Measurements from ENCODE around the gene STAC3.

DNA sequence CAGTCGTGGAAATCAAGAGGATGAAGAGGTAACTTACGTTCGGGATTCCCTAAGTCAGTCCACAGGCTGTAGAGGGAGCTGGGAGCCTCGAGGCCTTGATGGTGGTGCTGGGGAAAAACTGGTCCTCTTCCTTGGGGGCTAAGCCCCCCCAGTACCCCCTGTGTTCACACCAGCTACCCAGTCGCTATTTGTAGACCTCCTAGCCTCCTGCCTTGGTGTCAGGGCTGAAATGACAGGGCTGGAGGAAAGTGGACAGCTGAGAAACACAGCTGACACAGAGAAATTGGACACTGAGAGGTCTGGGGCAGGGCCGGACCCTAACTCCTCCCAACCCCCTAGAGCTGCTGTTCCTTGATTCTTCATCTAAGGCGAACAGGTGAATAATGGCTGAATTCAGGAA lies at the start of gene STAC3:
- TF ChIP-seq TARDBP (IDR thresholded peaks at IDR 0.05) (no peak), FOXM1 (IDR thresholded peaks at IDR 0.05; ENCODE audit: borderline replicate concordance) (no peak), SP1 (IDR thresholded peaks at IDR 0.05) (no peak), ELF4 (IDR thresholded peaks at IDR 0.05) (no peak)
- TF ChIP-seq, protein P1, sequence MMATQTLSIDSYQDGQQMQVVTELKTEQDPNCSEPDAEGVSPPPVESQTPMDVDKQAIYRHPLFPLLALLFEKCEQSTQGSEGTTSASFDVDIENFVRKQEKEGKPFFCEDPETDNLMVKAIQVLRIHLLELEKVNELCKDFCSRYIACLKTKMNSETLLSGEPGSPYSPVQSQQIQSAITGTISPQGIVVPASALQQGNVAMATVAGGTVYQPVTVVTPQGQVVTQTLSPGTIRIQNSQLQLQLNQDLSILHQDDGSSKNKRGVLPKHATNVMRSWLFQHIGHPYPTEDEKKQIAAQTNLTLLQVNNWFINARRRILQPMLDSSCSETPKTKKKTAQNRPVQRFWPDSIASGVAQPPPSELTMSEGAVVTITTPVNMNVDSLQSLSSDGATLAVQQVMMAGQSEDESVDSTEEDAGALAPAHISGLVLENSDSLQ (IDR thresholded peaks at IDR 0.05), result no peak

Measured in HEK293T (cell line).